Heart left ventricle (tissue), 13 donors: ENCODE results near the gene PARD3.

Experiments used
- CTCF ChIP-seq, 12 donors: fragments of 200-600 bp; sonication (generic) in 4 of 12; IDR thresholded peaks; one replicate each; pipeline versions ENCODE4 v1.5.0 to v1.8.0; 2018 to 2022; ENCODE audit warnings: antibody characterized with exemption in 12 of 12, mild to moderate bottlenecking in 5 of 12
- POLR2A ChIP-seq, 2 donors: fragments of 450-650 bp; IDR thresholded peaks; one replicate each; pipeline ENCODE4 v1.6.1; 2017; ENCODE audit warnings: antibody characterized with exemption in 2 of 2, mild to moderate bottlenecking in 2 of 2, moderate library complexity in 2 of 2
- donor health status: ischemic (EF 13 %, LVEDD 7.1; RV severe dilation, severe dysfunction).
- donor health status: DM: no; HTN: yes; CAD: no.
- donor health status: DM: no; HTN: no; CAD: no.
- donor health status: ischemic (EF 25% LVEDD 6.9; RV normal size, moderate dysfunction).
- donor health status: ischemic (EF 25% LVEDD 5.7; RV mildly dilated, moderate dysfunction).
- donor health status: ischemic (EF 35%, LVEDD 5.7; RV mildly dilated, moderate dysfunction).
- donor health status: nonischemic (EF 11% LVEDD 7.7; RV severe dilation, severe dysfunction).
- donor health status: DM: yes; HTN: yes; CAD: no.
- donor health status: PGD.
- donor health status: ischemic (EF 29% LVEDD 5.4; RV normal size, mild dysfunction).
- donor health status: nonischemic (EF 23%, LVEDD 6.1; RV moderate dilation, normal function).

- TF ChIP-seq CTCF (IDR thresholded peaks at IDR 0.05): no peak
- no peak for TF ChIP-seq POLR2A (IDR thresholded peaks at IDR 0.05)
Observed at GRCh38 chr10:34759161-34759836, 55.8 kb downstream of the PARD3 start.
